DMS114 treated with DMSO at 0.1 percent for 48 hours (cell line): ENCODE results near the gene IRF7.

ENCODE experiments used
- DNase-seq: peaks from one replicate; lab custom pipeline; 2025; ENCODE audit not compliant: unreplicated experiment; lab: John Stamatoyannopoulos, UW

IRF7 gene

DNA sequence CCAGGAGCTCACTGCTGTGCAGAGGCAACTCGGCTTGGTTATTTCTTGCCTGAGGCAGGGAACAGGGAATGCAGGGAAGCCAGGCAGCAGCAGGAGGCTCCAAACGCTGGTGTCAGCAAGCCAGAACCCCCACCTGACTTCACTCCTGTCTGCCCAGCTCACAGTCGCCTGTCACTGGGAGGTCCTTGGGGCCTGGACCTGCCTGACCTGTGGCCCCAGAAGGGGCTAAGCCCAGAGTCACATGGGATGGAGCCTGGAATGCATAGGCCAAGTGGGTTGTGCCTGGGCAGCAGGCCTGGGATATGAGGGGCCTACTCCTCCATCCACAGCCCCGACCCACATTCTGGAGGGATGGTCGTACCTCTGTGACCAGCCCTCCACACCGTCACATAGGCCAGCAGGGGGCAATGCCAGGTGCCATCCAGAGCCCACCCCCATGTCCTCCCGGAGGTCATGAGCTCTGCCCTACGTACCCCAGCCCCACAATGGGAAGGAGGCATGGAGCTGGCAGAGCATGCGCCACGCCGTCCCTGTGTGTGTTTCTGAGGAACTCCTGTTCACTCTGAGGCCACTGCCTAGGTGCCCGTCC lies 49.7 kb downstream of the IRF7 start:
- no peak for DNase-seq

- no peak for DNase-seq
These were observed 51.8 kb downstream of the IRF7 start for GRCh38 chr11:563812-564578.

DNA sequence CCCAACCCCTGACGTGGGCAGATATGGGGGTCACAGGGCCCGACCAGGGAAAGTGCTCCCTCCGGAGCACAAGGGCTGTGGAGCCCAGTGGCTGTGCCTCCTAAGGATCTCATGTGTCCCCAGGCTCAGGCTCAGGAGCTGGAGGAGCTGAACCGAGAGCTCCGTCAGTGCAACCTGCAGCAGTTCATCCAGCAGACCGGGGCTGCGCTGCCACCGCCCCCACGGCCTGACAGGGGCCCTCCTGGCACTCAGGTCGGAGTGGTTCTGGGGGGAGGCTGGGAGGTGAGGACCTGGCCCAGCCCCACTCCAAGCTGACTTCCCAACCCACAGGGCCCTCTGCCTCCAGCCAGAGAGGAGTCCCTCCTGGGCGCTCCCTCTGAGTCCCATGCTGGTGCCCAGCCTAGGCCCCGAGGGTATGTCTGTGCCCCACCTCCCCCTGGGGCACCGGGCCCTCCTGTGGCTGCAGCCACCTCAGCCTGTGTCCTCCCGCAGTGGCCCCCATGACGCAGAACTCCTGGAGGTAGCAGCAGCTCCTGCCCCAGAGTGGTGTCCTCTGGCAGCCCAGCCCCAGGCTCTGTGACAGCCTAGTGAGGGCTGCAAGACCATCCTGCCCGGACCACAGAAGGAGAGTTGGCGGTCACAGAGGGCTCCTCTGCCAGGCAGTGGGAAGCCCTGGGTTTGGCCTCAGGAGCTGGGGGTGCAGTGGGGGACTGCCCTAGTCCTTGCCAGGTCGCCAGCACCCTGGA lies 52.5 kb downstream of the IRF7 start:
- no peak for DNase-seq
